A549 (cell line): Measurements from ENCODE around the gene SNAI3. TPM values are rescaled to one million over a fixed set of nuclear protein-coding genes. Genes with fewer than 3 reads are reported as not detected.

Experiments
- ATAC-seq, 2 experiments: fragments of 200-7000 bp in 1 of 2; fragments of >200 bp in 1 of 2; cut with Nextera tagmentation in 1 of 2; cut with Tn5 transposase in 1 of 2; 3 replicates each; pipeline versions ENCODE4 v1.8.0 to v1.9.1; 2018 to 2020; ENCODE audit warnings: mild to moderate bottlenecking in 1 of 2, moderate library complexity in 1 of 2
- CTCF ChIA-PET: fragments of 300-600 bp; sonication (Branson Sonifier 250); formaldehyde crosslinking; extraction: SDS; loops from one replicate; lab custom pipeline; 2021; ENCODE audit warnings: antibody characterized with exemption, inconsistent platforms; lab: Yijun Ruan, JAX
- POLR2A ChIA-PET: fragments of 350-600 bp; formaldehyde crosslinking; extraction: SDS; loops from one replicate; lab custom pipeline; 2021; ENCODE audit warnings: antibody characterized with exemption, inconsistent platforms; lab: Yijun Ruan, JAX
- DNase-seq, 2 experiments: peaks; one replicate each; pipeline versions ENCODE4 v3.0.0 to v3.0.0-alpha.2; 2011 to 2016; ENCODE audit warnings: low read depth in 1 of 2, low spot score in 1 of 2
- FAIRE-seq: peaks from 2 replicates; lab custom pipeline; 2011; peaks lifted over from hg19 to GRCh38; lab: Jason Lieb, UNC
- H3K27ac ChIP-seq, 2 experiments: fragments of >200 bp; sonication (Bioruptor Twin); formaldehyde crosslinking; 3 replicates each; pipeline ENCODE4 v1.5.1; 2016 to 2017
- H3K4me1 ChIP-seq: fragments of >200 bp; sonication (Bioruptor Twin); formaldehyde crosslinking; 3 replicates; pipeline ENCODE4 v1.6.1; 2016
- H3K4me2 ChIP-seq: fragments of >200 bp; sonication (Bioruptor Twin); formaldehyde crosslinking; 3 replicates; pipeline ENCODE4 v1.6.1; 2016
- H3K4me3 ChIP-seq: fragments of >200 bp; sonication (Bioruptor Twin); formaldehyde crosslinking; 3 replicates; pipeline ENCODE4 v1.5.1; 2016
- H3K9me3 ChIP-seq: fragments of >200 bp; sonication (Bioruptor Twin); formaldehyde crosslinking; 3 replicates; pipeline ENCODE4 v1.6.1; 2016
- ATOH8 ChIP-seq: fragments of 250-450 bp; sonication (Bioruptor Pico); IDR thresholded peaks from 2 replicates; pipeline ENCODE4 v1.5.0; 2020; ENCODE audit warnings: low read depth, mild to moderate bottlenecking, moderate library complexity
- BHLHE40 ChIP-seq: IDR thresholded peaks from 2 replicates; pipeline ENCODE4 v1.6.1; 2012; ENCODE audit warnings: low read depth, low read length, inconsistent platforms
- CEBPB ChIP-seq, 2 experiments: fragments of >200 bp in 1 of 2; sonication (Bioruptor Twin) in 1 of 2; formaldehyde crosslinking in 1 of 2; IDR thresholded peaks; 2 replicates each; pipeline ENCODE4 v1.6.1; 2012 to 2016
- CHD2 ChIP-seq: fragments of 150-350 bp; IDR thresholded peaks from 2 replicates; pipeline ENCODE4 v1.6.1; 2014; ENCODE audit warnings: low read length; ENCODE audit not compliant: partially characterized antibody
- CTCF ChIP-seq: fragments of >200 bp; sonication (Bioruptor Twin); formaldehyde crosslinking; IDR thresholded peaks from 3 replicates; pipeline ENCODE4 v1.5.1; 2016
- EHF ChIP-seq: fragments of 250-450 bp; sonication (Bioruptor Pico); IDR thresholded peaks from 2 replicates; pipeline ENCODE4 v1.5.0; 2020; ENCODE audit warnings: mild to moderate bottlenecking
- FOXS1 ChIP-seq: fragments of 250-450 bp; sonication (Bioruptor Pico); IDR thresholded peaks from 2 replicates; pipeline ENCODE4 v1.5.0; 2020; ENCODE audit warnings: mild to moderate bottlenecking, moderate library complexity
- GATA3 ChIP-seq: IDR thresholded peaks from 2 replicates; pipeline ENCODE4 v1.6.1; 2012; ENCODE audit warnings: borderline replicate concordance
- HOXA7 ChIP-seq: fragments of 250-450 bp; sonication (Bioruptor Pico); IDR thresholded peaks from 2 replicates; pipeline ENCODE4 v1.5.0; 2020; ENCODE audit warnings: mild to moderate bottlenecking, moderate library complexity
- HOXB13 ChIP-seq: fragments of 250-450 bp; sonication (Bioruptor Pico); IDR thresholded peaks from 2 replicates; pipeline ENCODE4 v1.5.0; 2020; ENCODE audit warnings: low read depth, mild to moderate bottlenecking, moderate library complexity
- HOXB5 ChIP-seq: fragments of 250-450 bp; sonication (Bioruptor Pico); IDR thresholded peaks from 2 replicates; pipeline ENCODE4 v1.5.0; 2020; ENCODE audit warnings: mild to moderate bottlenecking, moderate library complexity
- NPAS2 ChIP-seq: fragments of 250-450 bp; sonication (Bioruptor Pico); IDR thresholded peaks from 2 replicates; pipeline ENCODE4 v1.8.0; 2022; ENCODE audit warnings: mild to moderate bottlenecking, moderate library complexity, borderline replicate concordance
- PBX3 ChIP-seq: IDR thresholded peaks from 2 replicates; pipeline ENCODE4 v1.6.1; 2012
- POLR2A ChIP-seq: IDR thresholded peaks from 2 replicates; pipeline ENCODE4 v1.6.1; 2012; ENCODE audit warnings: mild to moderate bottlenecking, low read length
- POLR2AphosphoS2 ChIP-seq: conservative IDR thresholded peaks from 2 replicates; pipeline ENCODE4 v1.6.1; 2012; ENCODE audit warnings: low read length, improper control_type of control experiment, inconsistent platforms
- REST ChIP-seq: fragments of 200-600 bp; sonication (generic); IDR thresholded peaks from 2 replicates; pipeline ENCODE4 v1.6.1; 2016; ENCODE audit warnings: antibody characterized with exemption, mild to moderate bottlenecking, moderate library complexity
- TFCP2L1 ChIP-seq: fragments of 250-450 bp; sonication (Bioruptor Pico); IDR thresholded peaks from 2 replicates; pipeline ENCODE4 v1.5.0; 2021; ENCODE audit warnings: mild to moderate bottlenecking
- ZFP36 ChIP-seq: fragments of 450-650 bp; IDR thresholded peaks from 2 replicates; pipeline ENCODE4 v1.6.1; 2014; ENCODE audit warnings: borderline replicate concordance; ENCODE audit not compliant: partially characterized antibody
- WGBS: methylation state at CpG from one replicate; pipeline ENCODE4 v1.1.6; 2017; ENCODE audit errors: missing lambda C conversion rate; 5-methylcytosine and 5-hydroxymethylcytosine counted together
- polyA plus RNA-seq, 4 experiments: library from polyadenylated mRNA; depleted of rRNA in 3 of 4; stranded (reverse); fragments of >200 nt; fragmentation: RNase III in 1 of 4; extraction: RNeasy Plus Mini Kit Qiagen cat#74134 plus additional on column Dnase treatment in 1 of 4; gene quantifications; 2 replicates in 3 of 4; 3 replicates in 1 of 4; pipeline ENCODE4 v1.2.3, GENCODE V29; 2011 to 2017
- TF ChIP-seq, protein P1 (sequence below): fragments of 150-350 bp; IDR thresholded peaks from 2 replicates; pipeline ENCODE4 v1.6.1; 2014; ENCODE audit warnings: low read depth, mild to moderate bottlenecking, low read length

Gene SNAI3
- polyA plus RNA-seq, 2 of the 4 experiments (the other 2 are of a cell fraction), result not detected

- TF ChIP-seq, protein P1, sequence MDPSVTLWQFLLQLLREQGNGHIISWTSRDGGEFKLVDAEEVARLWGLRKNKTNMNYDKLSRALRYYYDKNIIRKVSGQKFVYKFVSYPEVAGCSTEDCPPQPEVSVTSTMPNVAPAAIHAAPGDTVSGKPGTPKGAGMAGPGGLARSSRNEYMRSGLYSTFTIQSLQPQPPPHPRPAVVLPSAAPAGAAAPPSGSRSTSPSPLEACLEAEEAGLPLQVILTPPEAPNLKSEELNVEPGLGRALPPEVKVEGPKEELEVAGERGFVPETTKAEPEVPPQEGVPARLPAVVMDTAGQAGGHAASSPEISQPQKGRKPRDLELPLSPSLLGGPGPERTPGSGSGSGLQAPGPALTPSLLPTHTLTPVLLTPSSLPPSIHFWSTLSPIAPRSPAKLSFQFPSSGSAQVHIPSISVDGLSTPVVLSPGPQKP, result no peak
- TF ChIP-seq FOXS1, result no peak
- TF ChIP-seq CEBPB (IDR thresholded peaks at IDR 0.05), result no peak
- no peak for TF ChIP-seq ZFP36
These were observed 37.6 kb upstream of the SNAI3 start (continued) for GRCh38 chr16:88723911-88724310.

DNA sequence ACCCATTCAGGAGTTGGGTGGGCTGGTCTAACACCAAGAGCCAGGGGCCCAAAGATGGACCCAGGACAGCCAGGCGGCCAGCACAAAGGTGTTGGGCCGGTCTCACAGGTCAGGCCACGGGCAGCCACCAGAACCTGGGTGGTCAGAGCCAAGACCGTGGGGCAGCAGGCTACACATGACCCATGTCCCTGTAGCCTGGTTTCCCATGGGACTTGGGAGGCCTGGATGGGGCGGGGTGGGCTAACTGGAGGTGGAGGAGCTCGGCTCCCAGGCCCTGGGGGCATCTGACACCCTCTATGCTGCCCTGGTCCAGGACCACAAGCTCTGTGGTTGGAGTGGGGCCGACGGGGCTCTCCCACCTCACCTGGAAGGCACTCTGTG is 37.2 kb upstream of the SNAI3 start:
- WGBS, result 81% methylated on average over 5 of the region's 8 CpGs
- ChIA-PET CTCF (interaction anchor here (1.0 to 9.1 kb wide), 7 partner anchors 9 to 38 kb away, joined by 3 to 105 read pairs (median 4); no protein-coding TSS in a partner anchor), POLR2A (no interaction called here)
- H3K4me3 ChIP-seq, result no peak overlapping the region
- FAIRE-seq (no peak), DNase-seq (no peak), ATAC-seq (no peak)
- H3K4me2 ChIP-seq, result no peak overlapping the region
- TF ChIP-seq EHF, result no peak
- no peak for TF ChIP-seq TFCP2L1 (CRISPR knock-in tag)
- no peak for TF ChIP-seq CEBPB (IDR thresholded peaks at IDR 0.05)
- no peak for TF ChIP-seq PBX3
- TF ChIP-seq NPAS2 (CRISPR knock-in tag), result no peak
- TF ChIP-seq, all 56 proteins: peak for 0
- Histone ChIP-seq H3K4me1 (no peaks in the 10 kb centered on the region), H3K27ac (no peak overlapping the region), H3K9me3 (no peaks in the 10 kb centered on the region)

GRCh38 chr16:88722784-88723506 is 36.6 kb upstream of the SNAI3 start:
- TF ChIP-seq TFCP2L1 (CRISPR knock-in tag) (no peak), CEBPB (IDR thresholded peaks at IDR 0.05) (no peak), CTCF (no peak), GATA3 (no peak), HOXB5 (CRISPR knock-in tag) (no peak), POLR2A (no peak), POLR2AphosphoS2 (no peak), HOXB13 (CRISPR knock-in tag) (no peak), HOXA7 (CRISPR knock-in tag) (no peak), REST (no peak), ATOH8 (CRISPR knock-in tag) (no peak), BHLHE40 (no peak), CHD2 (no peak)
- no peak for FAIRE-seq
- DNase-seq, result no peak
- Histone ChIP-seq H3K4me3 (no peak overlapping the region), H3K27ac (no peak overlapping the region), H3K4me1 (no peaks in the 10 kb centered on the region), H3K9me3 (no peaks in the 10 kb centered on the region), H3K4me2 (no peak overlapping the region)
- ATAC-seq, result no peak
- CTCF ChIA-PET, result interaction anchor here (1.0 to 9.1 kb wide), 6 partner anchors 8 to 38 kb away, joined by 3 to 105 read pairs (median 5); no protein-coding TSS in a partner anchor
- POLR2A ChIA-PET, result no interaction called here
- WGBS, result 93% methylated on average over 20 of the region's 39 CpGs
